Measurements from ENCODE around the gene TIMM13.

DNA sequence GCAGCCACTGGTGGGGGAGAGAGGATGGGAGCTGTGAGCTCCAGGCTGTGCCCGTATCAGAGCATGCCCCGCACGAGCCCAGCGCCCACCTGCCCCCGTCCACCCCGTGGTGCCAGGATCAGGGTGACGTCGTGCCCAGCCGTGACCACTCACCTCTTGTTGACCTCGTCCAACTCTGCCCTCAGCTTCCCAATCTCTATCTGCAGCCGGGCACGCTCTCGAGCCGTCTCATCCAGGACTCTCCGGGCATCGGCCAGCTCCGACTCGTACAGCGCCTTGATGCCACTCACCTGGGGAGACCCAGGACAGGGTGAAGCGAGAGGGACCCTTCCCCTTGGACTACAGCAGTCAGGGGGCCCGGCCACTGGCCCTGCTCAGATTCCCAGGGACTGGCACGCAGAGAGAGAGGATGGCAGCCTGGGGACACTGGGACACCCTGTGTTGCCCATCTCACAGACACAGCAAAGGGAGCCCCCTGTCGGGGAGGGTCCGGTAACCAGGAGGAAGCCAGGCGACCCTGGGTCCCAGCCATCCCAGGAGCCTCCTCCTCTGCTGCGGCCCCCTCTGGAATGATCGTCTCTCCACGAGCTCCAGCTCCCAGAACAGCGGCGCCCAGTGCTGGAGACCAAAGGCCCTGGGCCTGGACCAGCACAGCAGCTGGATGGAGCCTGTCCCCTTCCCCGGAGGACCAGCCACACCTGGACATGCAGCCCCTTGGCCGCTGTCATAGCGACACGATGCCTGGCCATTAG, 17.0 kb upstream of the TIMM13 start:
- no peak for TF ChIP-seq POLR2AphosphoS5 (IDR thresholded peaks at IDR 0.05; ENCODE audit: control insufficient read depth, insufficient read depth, low read depth, low read length)
- TF ChIP-seq SP2 (IDR thresholded peaks at IDR 0.05; ENCODE audit: extremely low read depth, low read depth, low read length, poor library complexity, severe bottlenecking): no peak
- TF ChIP-seq, protein P1, sequence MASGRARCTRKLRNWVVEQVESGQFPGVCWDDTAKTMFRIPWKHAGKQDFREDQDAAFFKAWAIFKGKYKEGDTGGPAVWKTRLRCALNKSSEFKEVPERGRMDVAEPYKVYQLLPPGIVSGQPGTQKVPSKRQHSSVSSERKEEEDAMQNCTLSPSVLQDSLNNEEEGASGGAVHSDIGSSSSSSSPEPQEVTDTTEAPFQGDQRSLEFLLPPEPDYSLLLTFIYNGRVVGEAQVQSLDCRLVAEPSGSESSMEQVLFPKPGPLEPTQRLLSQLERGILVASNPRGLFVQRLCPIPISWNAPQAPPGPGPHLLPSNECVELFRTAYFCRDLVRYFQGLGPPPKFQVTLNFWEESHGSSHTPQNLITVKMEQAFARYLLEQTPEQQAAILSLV (tag; IDR thresholded peaks at IDR 0.05): no peak

Data from K562 (cell line).